HFFc6 (cell line): ENCODE data around the gene ITGAD. TPM values are rescaled to one million over a fixed set of nuclear protein-coding genes. Genes with fewer than 3 reads are reported as not detected.

Experiments
- DNase-seq: peaks from one replicate; pipeline ENCODE4 v3.0.0-alpha.2; 2018
- H3K27ac Mint-ChIP-seq: 2 replicates; pipeline ENCODE4 v1.8.0; 2020; ENCODE audit warnings: mild to moderate bottlenecking, mixed read lengths
- H3K27me3 Mint-ChIP-seq: 2 replicates; pipeline ENCODE4 v1.8.0; 2021; ENCODE audit warnings: mild to moderate bottlenecking, moderate library complexity, mixed read lengths; ENCODE audit not compliant: insufficient read depth
- H3K36me3 Mint-ChIP-seq: 2 replicates; pipeline ENCODE4 v1.8.0; 2021; ENCODE audit warnings: low read depth, mixed read lengths
- H3K4me1 Mint-ChIP-seq: 2 replicates; pipeline ENCODE4 v1.8.0; 2020; ENCODE audit warnings: low read depth, mixed read lengths
- H3K4me3 Mint-ChIP-seq: 2 replicates; pipeline ENCODE4 v1.8.0; 2020; ENCODE audit warnings: mild to moderate bottlenecking, moderate library complexity, mixed read lengths
- H3K9me3 Mint-ChIP-seq: 2 replicates; pipeline ENCODE4 v1.8.0; 2020; ENCODE audit warnings: mild to moderate bottlenecking, mixed read lengths
- CTCF ChIP-seq: fragments of 200-600 bp; sonication (generic); IDR thresholded peaks from 2 replicates; pipeline ENCODE4 v1.5.0; 2021; ENCODE audit warnings: antibody characterized with exemption, mild to moderate bottlenecking
- total RNA-seq, 6 experiments: library from RNA; stranded (reverse); fragmentation: NEBNext Ultra II Directional; extraction: Animal tissue kit (Norgen Biotek cat#: 25700); gene quantifications; 2 replicates in 1 of 6; 3 replicates in 5 of 6; pipeline ENCODE4 v1.2.3, GENCODE V29; 2021

ITGAD gene
- total RNA-seq, 6 experiments from 2014 or later = not detected

GRCh38 chr16:31420037-31420436 lies 26.9 kb downstream of the ITGAD start:
- no peak overlapping the region for H3K4me3 Mint-ChIP-seq
- TF ChIP-seq CTCF = no peak
- H3K27ac Mint-ChIP-seq = no peak overlapping the region
- H3K27me3 Mint-ChIP-seq = peaks cover 40% of the 10 kb centered on the region
- no peaks in the 10 kb centered on the region for H3K36me3 Mint-ChIP-seq
- DNase-seq = no peak
- H3K9me3 Mint-ChIP-seq = peaks cover 26% of the 10 kb centered on the region
- no peaks in the 10 kb centered on the region for H3K4me1 Mint-ChIP-seq

GRCh38 chr16:31421587-31421986 lies 28.5 kb downstream of the ITGAD start:
- H3K4me3 Mint-ChIP-seq = no peak overlapping the region
- no peak for TF ChIP-seq CTCF
- no peaks in the 10 kb centered on the region for H3K4me1 Mint-ChIP-seq
- H3K9me3 Mint-ChIP-seq = peaks cover 32% of the 10 kb centered on the region
- no peak overlapping the region for H3K27ac Mint-ChIP-seq
- H3K27me3 Mint-ChIP-seq = peaks cover 42% of the 10 kb centered on the region
- no peaks in the 10 kb centered on the region for H3K36me3 Mint-ChIP-seq
- no peak for DNase-seq

- no peak for DNase-seq
- peaks cover 28% of the 10 kb centered on the region for H3K9me3 Mint-ChIP-seq
- no peak overlapping the region for H3K4me3 Mint-ChIP-seq
- no peaks in the 10 kb centered on the region for H3K4me1 Mint-ChIP-seq
- peaks cover 42% of the 10 kb centered on the region for H3K27me3 Mint-ChIP-seq
- no peaks in the 10 kb centered on the region for H3K36me3 Mint-ChIP-seq
- no peak for TF ChIP-seq CTCF
- no peak overlapping the region for H3K27ac Mint-ChIP-seq
These were observed 30.1 kb downstream of the ITGAD start for GRCh38 chr16:31423241-31423640.

GRCh38 chr16:31423801-31424200 lies 30.7 kb downstream of the ITGAD start:
- peaks cover 43% of the 10 kb centered on the region for H3K27me3 Mint-ChIP-seq
- H3K36me3 Mint-ChIP-seq = no peaks in the 10 kb centered on the region
- DNase-seq = no peak
- H3K4me1 Mint-ChIP-seq = no peaks in the 10 kb centered on the region
- no peak for TF ChIP-seq CTCF
- no peak overlapping the region for H3K4me3 Mint-ChIP-seq
- no peak overlapping the region for H3K27ac Mint-ChIP-seq
- peaks cover 27% of the 10 kb centered on the region for H3K9me3 Mint-ChIP-seq

GRCh38 chr16:31427441-31428278 lies 34.5 kb downstream of the ITGAD start:
- peaks cover 10% of the 10 kb centered on the region; the same call in 1 of the 2 replicates for H3K9me3 Mint-ChIP-seq
- no peak for DNase-seq
- no peak for TF ChIP-seq CTCF

More at GRCh38 chr16:31427441-31428278, 34.5 kb downstream of the ITGAD start:
- Mint-ChIP-seq H3K27me3 (peaks cover 43% of the 10 kb centered on the region), H3K27ac (no peak overlapping the region), H3K36me3 (no peaks in the 10 kb centered on the region), H3K4me1 (no peaks in the 10 kb centered on the region), H3K4me3 (no peak overlapping the region)
